ENCODE results near the gene BFSP1. TPM values are rescaled to one million over a fixed set of nuclear protein-coding genes. Genes with fewer than 3 reads are reported as not detected.

The BFSP1 gene
- total RNA-seq = 1 to 10 TPM; 1.5 to 5.1 (median 3.1) TPM

- Histone ChIP-seq H3K27me3 (no peaks in the 10 kb centered on the region), H3K4me1 (no peaks in the 10 kb centered on the region), H3K27ac (peak within 1 kb of the TSS; percentile 61 to 71), H3K9me3 (no peaks in the 10 kb centered on the region), H3K4me3 (peak within 1 kb of the TSS; percentile 3 to 56), H3K36me3 (no peaks in the 10 kb centered on the region)
- intact Hi-C loops (cut with DNase I; ENCODE audit: low total_unique reads) = no loop called here
- TF ChIP-seq POLR2A (IDR thresholded peaks at IDR 0.05) = no peak
- TF ChIP-seq, protein P1, sequence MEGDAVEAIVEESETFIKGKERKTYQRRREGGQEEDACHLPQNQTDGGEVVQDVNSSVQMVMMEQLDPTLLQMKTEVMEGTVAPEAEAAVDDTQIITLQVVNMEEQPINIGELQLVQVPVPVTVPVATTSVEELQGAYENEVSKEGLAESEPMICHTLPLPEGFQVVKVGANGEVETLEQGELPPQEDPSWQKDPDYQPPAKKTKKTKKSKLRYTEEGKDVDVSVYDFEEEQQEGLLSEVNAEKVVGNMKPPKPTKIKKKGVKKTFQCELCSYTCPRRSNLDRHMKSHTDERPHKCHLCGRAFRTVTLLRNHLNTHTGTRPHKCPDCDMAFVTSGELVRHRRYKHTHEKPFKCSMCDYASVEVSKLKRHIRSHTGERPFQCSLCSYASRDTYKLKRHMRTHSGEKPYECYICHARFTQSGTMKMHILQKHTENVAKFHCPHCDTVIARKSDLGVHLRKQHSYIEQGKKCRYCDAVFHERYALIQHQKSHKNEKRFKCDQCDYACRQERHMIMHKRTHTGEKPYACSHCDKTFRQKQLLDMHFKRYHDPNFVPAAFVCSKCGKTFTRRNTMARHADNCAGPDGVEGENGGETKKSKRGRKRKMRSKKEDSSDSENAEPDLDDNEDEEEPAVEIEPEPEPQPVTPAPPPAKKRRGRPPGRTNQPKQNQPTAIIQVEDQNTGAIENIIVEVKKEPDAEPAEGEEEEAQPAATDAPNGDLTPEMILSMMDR (IDR thresholded peaks at IDR 0.05) = no peak
- DNase-seq = peak; percentile 28 to 49
These were observed at the start of gene BFSP1 for GRCh38 chr20:17530716-17531664. Gene BFSP1 (minus strand): TSS chr20:17531379. CDS start chr20:17531329, 50 bp downstream.

GRCh38 chr20:17580895-17581294 lies 49.7 kb upstream of the BFSP1 start:
- Histone ChIP-seq H3K27me3 (no peaks in the 10 kb centered on the region), H3K27ac (no peak overlapping the region), H3K4me1 (peaks cover 5 to 19% of the 10 kb centered on the region in 2 donors), H3K4me3 (no peak overlapping the region), H3K9me3 (no peaks in the 10 kb centered on the region), H3K36me3 (no peaks in the 10 kb centered on the region)
- TF ChIP-seq, protein P1 (IDR thresholded peaks at IDR 0.05) = no peak
- no peak for TF ChIP-seq POLR2A (IDR thresholded peaks at IDR 0.05)
- intact Hi-C loops (cut with DNase I; ENCODE audit: low total_unique reads) = no loop called here
- no peak for DNase-seq

DNA sequence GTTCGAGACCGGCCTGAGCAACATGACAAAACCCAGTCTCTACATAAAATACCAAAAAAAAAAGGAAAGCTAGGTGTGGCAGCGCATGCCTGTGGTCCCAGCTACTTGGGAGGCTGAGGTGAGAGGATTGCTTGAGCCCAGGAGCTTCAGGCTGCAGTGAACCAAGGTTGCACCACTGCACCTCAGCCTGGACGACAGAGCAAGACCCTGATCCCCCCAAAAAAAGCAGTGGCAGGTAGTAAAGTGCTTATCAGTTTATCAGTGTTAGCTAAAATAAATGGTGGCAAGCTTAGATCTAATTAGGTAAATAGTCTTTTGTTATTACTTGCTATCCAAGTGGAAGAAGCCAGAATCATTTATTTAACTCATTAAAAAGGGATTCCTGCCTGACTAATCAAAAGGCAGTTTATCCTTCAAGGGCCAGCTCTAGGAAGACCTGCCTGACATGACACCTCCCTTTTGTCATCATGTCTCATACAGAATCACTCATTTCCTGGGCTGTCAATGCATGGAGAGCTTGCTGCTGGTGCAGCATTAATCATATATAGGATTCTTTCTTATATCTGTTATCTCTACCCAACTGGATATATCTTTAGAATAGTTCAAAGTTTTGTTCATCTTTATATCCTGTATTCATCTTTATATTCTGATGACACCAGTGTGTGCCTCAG lies 48.3 kb upstream of the BFSP1 start:
- H3K4me1 ChIP-seq = peaks cover 4 to 12% of the 10 kb centered on the region in 2 donors
- intact Hi-C loops (cut with DNase I; ENCODE audit: low total_unique reads) = no loop called here
- no peak for DNase-seq
- no peaks in the 10 kb centered on the region for H3K9me3 ChIP-seq
- TF ChIP-seq, protein P1 (IDR thresholded peaks at IDR 0.05) = no peak
- TF ChIP-seq POLR2A (IDR thresholded peaks at IDR 0.05) = no peak
- no peaks in the 10 kb centered on the region for H3K27me3 ChIP-seq
- no peaks in the 10 kb centered on the region for H3K36me3 ChIP-seq
- H3K27ac ChIP-seq = no peak overlapping the region
- H3K4me3 ChIP-seq = no peak overlapping the region

- H3K4me1 ChIP-seq = peaks cover 0 to 12% of the 10 kb centered on the region in 2 donors
- TF ChIP-seq, protein P1 (IDR thresholded peaks at IDR 0.05) = no peak
- TF ChIP-seq POLR2A (IDR thresholded peaks at IDR 0.05) = no peak
- no peaks in the 10 kb centered on the region for H3K27me3 ChIP-seq
- H3K4me3 ChIP-seq = no peak overlapping the region
- no peaks in the 10 kb centered on the region for H3K36me3 ChIP-seq
- peak overlapping the region in 1 of 2 donors; percentile 38 for H3K27ac ChIP-seq
- no peak for DNase-seq
- intact Hi-C loops (cut with DNase I; ENCODE audit: low total_unique reads) = no loop called here
- H3K9me3 ChIP-seq = no peaks in the 10 kb centered on the region
These were observed 45.0 kb upstream of the BFSP1 start for GRCh38 chr20:17576215-17576614.

DNA sequence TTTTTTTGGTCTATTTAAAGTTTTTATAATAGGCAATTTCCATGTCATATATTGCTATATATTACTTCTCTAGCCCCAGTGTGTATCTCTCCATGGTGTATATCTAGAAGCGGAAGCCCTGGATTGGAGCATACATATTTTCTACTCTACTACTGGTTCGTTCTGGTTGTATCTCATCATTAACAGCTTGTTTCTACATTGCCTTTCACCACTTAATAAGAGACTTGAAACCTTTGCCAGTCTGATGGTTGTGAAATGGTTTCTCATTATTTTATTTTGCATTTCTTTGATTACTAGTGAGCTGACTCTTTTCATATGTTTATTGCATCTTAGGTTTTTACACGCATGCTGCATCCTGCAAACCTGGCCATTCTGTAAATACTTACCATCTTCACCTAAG lies 42.3 kb upstream of the BFSP1 start:
- Histone ChIP-seq H3K27me3 (no peaks in the 10 kb centered on the region), H3K4me3 (peak overlapping the region; percentile 72 to 77), H3K27ac (peak overlapping the region; percentile 99 to 100), H3K36me3 (no peaks in the 10 kb centered on the region), H3K9me3 (no peaks in the 10 kb centered on the region), H3K4me1 (peaks cover 0 to 4% of the 10 kb centered on the region in 2 donors)
- TF ChIP-seq POLR2A (IDR thresholded peaks at IDR 0.05) = no peak
- TF ChIP-seq, protein P1 (IDR thresholded peaks at IDR 0.05) = no peak
- intact Hi-C loops (cut with DNase I; ENCODE audit: low total_unique reads) = loop anchor here (5.0 kb wide), 1 partner anchor 34 kb away; no protein-coding TSS in a partner anchor
- DNase-seq = no peak
